A549 (cell line): Measurements from ENCODE around the gene TMC5. TPM values are rescaled to one million over a fixed set of nuclear protein-coding genes. Genes with fewer than 3 reads are reported as not detected.

Experiments
- ATAC-seq, 2 experiments: fragments of 200-7000 bp in 1 of 2; fragments of >200 bp in 1 of 2; cut with Nextera tagmentation in 1 of 2; cut with Tn5 transposase in 1 of 2; 3 replicates each; pipeline versions ENCODE4 v1.8.0 to v1.9.1; 2018 to 2020; ENCODE audit warnings: mild to moderate bottlenecking in 1 of 2, moderate library complexity in 1 of 2
- CTCF ChIA-PET: fragments of 300-600 bp; sonication (Branson Sonifier 250); formaldehyde crosslinking; extraction: SDS; loops from one replicate; lab custom pipeline; 2021; ENCODE audit warnings: antibody characterized with exemption, inconsistent platforms; lab: Yijun Ruan, JAX
- POLR2A ChIA-PET: fragments of 350-600 bp; formaldehyde crosslinking; extraction: SDS; loops from one replicate; lab custom pipeline; 2021; ENCODE audit warnings: antibody characterized with exemption, inconsistent platforms; lab: Yijun Ruan, JAX
- DNase-seq, 2 experiments: peaks; one replicate each; pipeline versions ENCODE4 v3.0.0 to v3.0.0-alpha.2; 2011 to 2016; ENCODE audit warnings: low read depth in 1 of 2, low spot score in 1 of 2
- FAIRE-seq: peaks from 2 replicates; lab custom pipeline; 2011; peaks lifted over from hg19 to GRCh38; lab: Jason Lieb, UNC
- H3K27ac ChIP-seq, 2 experiments: fragments of >200 bp; sonication (Bioruptor Twin); formaldehyde crosslinking; 3 replicates each; pipeline ENCODE4 v1.5.1; 2016 to 2017
- H3K4me1 ChIP-seq: fragments of >200 bp; sonication (Bioruptor Twin); formaldehyde crosslinking; 3 replicates; pipeline ENCODE4 v1.6.1; 2016
- H3K4me2 ChIP-seq: fragments of >200 bp; sonication (Bioruptor Twin); formaldehyde crosslinking; 3 replicates; pipeline ENCODE4 v1.6.1; 2016
- H3K4me3 ChIP-seq: fragments of >200 bp; sonication (Bioruptor Twin); formaldehyde crosslinking; 3 replicates; pipeline ENCODE4 v1.5.1; 2016
- H3K9me3 ChIP-seq: fragments of >200 bp; sonication (Bioruptor Twin); formaldehyde crosslinking; 3 replicates; pipeline ENCODE4 v1.6.1; 2016
- ATOH8 ChIP-seq: fragments of 250-450 bp; sonication (Bioruptor Pico); IDR thresholded peaks from 2 replicates; pipeline ENCODE4 v1.5.0; 2020; ENCODE audit warnings: low read depth, mild to moderate bottlenecking, moderate library complexity
- BHLHE40 ChIP-seq: IDR thresholded peaks from 2 replicates; pipeline ENCODE4 v1.6.1; 2012; ENCODE audit warnings: low read depth, low read length, inconsistent platforms
- CBX8 ChIP-seq: fragments of 200-600 bp; sonication (generic); IDR thresholded peaks from 2 replicates; pipeline ENCODE4 v1.6.1; 2016
- CTCF ChIP-seq: fragments of >200 bp; sonication (Bioruptor Twin); formaldehyde crosslinking; IDR thresholded peaks from 3 replicates; pipeline ENCODE4 v1.5.1; 2016
- FOSB ChIP-seq: fragments of 250-450 bp; sonication (Bioruptor Pico); IDR thresholded peaks from 2 replicates; pipeline ENCODE4 v1.5.0; 2020; ENCODE audit warnings: mild to moderate bottlenecking, moderate library complexity
- GATA3 ChIP-seq: IDR thresholded peaks from 2 replicates; pipeline ENCODE4 v1.6.1; 2012; ENCODE audit warnings: borderline replicate concordance
- HES2 ChIP-seq: fragments of >200 bp; sonication (Bioruptor Twin); formaldehyde crosslinking; IDR thresholded peaks from 2 replicates; pipeline ENCODE4 v1.6.1; 2016
- HOXA7 ChIP-seq: fragments of 250-450 bp; sonication (Bioruptor Pico); IDR thresholded peaks from 2 replicates; pipeline ENCODE4 v1.5.0; 2020; ENCODE audit warnings: mild to moderate bottlenecking, moderate library complexity
- HOXB5 ChIP-seq: fragments of 250-450 bp; sonication (Bioruptor Pico); IDR thresholded peaks from 2 replicates; pipeline ENCODE4 v1.5.0; 2020; ENCODE audit warnings: mild to moderate bottlenecking, moderate library complexity
- KDM1A ChIP-seq: fragments of 200-600 bp; sonication (generic); IDR thresholded peaks from 2 replicates; pipeline ENCODE4 v1.6.1; 2016; ENCODE audit warnings: low read depth, mild to moderate bottlenecking
- KDM5A ChIP-seq: fragments of 200-600 bp; sonication (generic); IDR thresholded peaks from 2 replicates; pipeline ENCODE4 v1.6.1; 2016; ENCODE audit warnings: antibody characterized with exemption, mild to moderate bottlenecking
- MAFK ChIP-seq: fragments of 450-650 bp; IDR thresholded peaks from 2 replicates; pipeline ENCODE4 v1.6.1; 2014; ENCODE audit not compliant: partially characterized antibody
- MAX ChIP-seq: IDR thresholded peaks from 2 replicates; pipeline ENCODE4 v1.6.1; 2012
- MYC ChIP-seq: IDR thresholded peaks from 2 replicates; pipeline ENCODE4 v1.6.1; 2012; ENCODE audit warnings: mild to moderate bottlenecking, inconsistent platforms, low read length, improper control_type of control experiment, borderline replicate concordance
- POLR2AphosphoS2 ChIP-seq: conservative IDR thresholded peaks from 2 replicates; pipeline ENCODE4 v1.6.1; 2012; ENCODE audit warnings: low read length, improper control_type of control experiment, inconsistent platforms
- RAD21 ChIP-seq, 2 experiments: fragments of >200 bp in 1 of 2; sonication (Bioruptor Twin) in 1 of 2; formaldehyde crosslinking in 1 of 2; IDR thresholded peaks in 1 of 2; conservative IDR thresholded peaks in 1 of 2; 2 replicates in 1 of 2; 3 replicates in 1 of 2; pipeline ENCODE4 v1.6.1; 2012 to 2018; ENCODE audit warnings: inconsistent platforms in 1 of 2
- RARB ChIP-seq: fragments of 250-450 bp; sonication (Bioruptor Pico); IDR thresholded peaks from 2 replicates; pipeline ENCODE4 v1.8.0; 2021; ENCODE audit warnings: mild to moderate bottlenecking, moderate library complexity
- RNF2 ChIP-seq: fragments of 200-600 bp; sonication (generic); IDR thresholded peaks from 2 replicates; pipeline ENCODE4 v1.6.1; 2016; ENCODE audit warnings: low read depth, mild to moderate bottlenecking, antibody characterized with exemption, moderate library complexity, borderline replicate concordance
- SMC3 ChIP-seq: fragments of >200 bp; sonication (Bioruptor Twin); formaldehyde crosslinking; IDR thresholded peaks from 3 replicates; pipeline ENCODE4 v1.6.1; 2018; ENCODE audit warnings: inconsistent platforms
- TFCP2L1 ChIP-seq: fragments of 250-450 bp; sonication (Bioruptor Pico); IDR thresholded peaks from 2 replicates; pipeline ENCODE4 v1.5.0; 2021; ENCODE audit warnings: mild to moderate bottlenecking
- ZSCAN20 ChIP-seq: fragments of 250-450 bp; sonication (Bioruptor Pico); IDR thresholded peaks from 2 replicates; pipeline ENCODE4 v1.8.0; 2022; ENCODE audit warnings: mild to moderate bottlenecking, moderate library complexity
- WGBS: methylation state at CpG from one replicate; pipeline ENCODE4 v1.1.6; 2017; ENCODE audit errors: missing lambda C conversion rate; 5-methylcytosine and 5-hydroxymethylcytosine counted together
- polyA plus RNA-seq, 4 experiments: library from polyadenylated mRNA; depleted of rRNA in 3 of 4; stranded (reverse); fragments of >200 nt; fragmentation: RNase III in 1 of 4; extraction: RNeasy Plus Mini Kit Qiagen cat#74134 plus additional on column Dnase treatment in 1 of 4; gene quantifications; 2 replicates in 3 of 4; 3 replicates in 1 of 4; pipeline ENCODE4 v1.2.3, GENCODE V29; 2011 to 2017

TMC5 gene
- polyA plus RNA-seq, 2 of the 4 experiments (the other 2 are of a cell fraction) = 8.3 to 17.1 TPM

GRCh38 chr16:19503461-19504075 lies 85.9 kb downstream of the TMC5 start:
- ATAC-seq = no peak
- no peak overlapping the region for H3K4me2 ChIP-seq
- no peaks in the 10 kb centered on the region for H3K9me3 ChIP-seq
- H3K27ac ChIP-seq = no peak overlapping the region
- no peak for DNase-seq
- no peak overlapping the region for H3K4me3 ChIP-seq
- no peak for FAIRE-seq
- no peaks in the 10 kb centered on the region for H3K4me1 ChIP-seq
- WGBS = 97% methylated on average over 5 of the region's 5 CpGs
- POLR2A ChIA-PET = no interaction called here
- CTCF ChIA-PET = interaction anchor here (0.6 to 6.1 kb wide), 42 partner anchors 9 to 520 kb away, joined by 3 to 69 read pairs (median 5); partner anchors contain the start of genes CCP110, GDE1, TMC5 and TMC7
- no peak for TF ChIP-seq KDM1A
- TF ChIP-seq RAD21 (conservative IDR thresholded peaks at IDR 0.05 in 1 of 2, IDR thresholded peaks at IDR 0.05 in 1 of 2) = no peak
- no peak for TF ChIP-seq GATA3
- TF ChIP-seq CBX8 = no peak
- no peak for TF ChIP-seq ATOH8 (CRISPR knock-in tag)
- TF ChIP-seq HOXB5 (CRISPR knock-in tag) = no peak
- no peak for TF ChIP-seq MYC
- no peak for TF ChIP-seq TFCP2L1 (CRISPR knock-in tag)
- TF ChIP-seq POLR2AphosphoS2 = no peak
- TF ChIP-seq FOSB (CRISPR knock-in tag) = no peak
- TF ChIP-seq MAFK = no peak
- no peak for TF ChIP-seq CTCF
- TF ChIP-seq MAX = no peak
- TF ChIP-seq KDM5A = no peak
- TF ChIP-seq HOXA7 = no peak
- no peak for TF ChIP-seq BHLHE40
- TF ChIP-seq ZSCAN20 (CRISPR knock-in tag) = no peak
- TF ChIP-seq RNF2 = no peak
- TF ChIP-seq, all 56 proteins: peak for 0

- Histone ChIP-seq H3K4me1 (no peaks in the 10 kb centered on the region), H3K4me2 (no peak overlapping the region), H3K4me3 (no peak overlapping the region), H3K27ac (no peak overlapping the region), H3K9me3 (no peaks in the 10 kb centered on the region)
- TF ChIP-seq HES2 (no peak), BHLHE40 (no peak), RARB (no peak), SMC3 (no peak)
- FAIRE-seq = no peak
- DNase-seq = no peak
- WGBS = 89% methylated on average over 5 of the region's 5 CpGs
- ChIA-PET POLR2A (no interaction called here), CTCF (interaction anchor here (0.7 to 2.7 kb wide), 3 partner anchors 15 to 420 kb away, joined by 3 to 12 read pairs (median 3); no protein-coding TSS in a partner anchor)
- no peak for ATAC-seq
These were observed 88.1 kb downstream of the TMC5 start for GRCh38 chr16:19505600-19506303.
